ENCODE measurements around the gene MAP3K3.

GRCh38 chr17:63701868-63702720, 79.9 kb downstream of the MAP3K3 start:
- TF ChIP-seq POLR2AphosphoS5 (IDR thresholded peaks at IDR 0.05) (no peak), CTCF (IDR thresholded peaks at IDR 0.05) (no peak)
